Pulmonary artery endothelial cell (primary cell): Measurements from ENCODE around the gene YJU2. TPM values are rescaled to one million over a fixed set of nuclear protein-coding genes. Genes with fewer than 3 reads are reported as not detected.
"Not testable (repeated sequence)": the region's sequence is repeated elsewhere in the genome, so short reads cannot be mapped to it uniquely, and the experiment has no call there.

Experiments
- DNase-seq: peaks from one replicate; pipeline ENCODE4 v3.0.0-alpha.2; 2011; ENCODE audit warnings: low read depth, low spot score
- total RNA-seq: library from RNA; depleted of rRNA; stranded (reverse); fragments of >200 nt; gene quantifications from 2 replicates; pipeline ENCODE4 v1.2.3, GENCODE V29; 2014

YJU2 gene
- total RNA-seq, 1 donor from 2014 or later, result 20.8 TPM

GRCh38 chr19:4267901-4268815 is 21.3 kb downstream of the YJU2 start:
- no peak for DNase-seq

GRCh38 chr19:4268816-4269430 is 22.0 kb downstream of the YJU2 start:
- no peak for DNase-seq

- no peak for DNase-seq
Measured at GRCh38 chr19:4272894-4273293, 26.0 kb downstream of the YJU2 start.

- DNase-seq, result not testable (repeated sequence)
Measured at GRCh38 chr19:4274321-4274686, 27.4 kb downstream of the YJU2 start.

- no peak for DNase-seq
Measured at GRCh38 chr19:4277191-4277696, 30.4 kb downstream of the YJU2 start.

GRCh38 chr19:4278010-4278409 is 31.1 kb downstream of the YJU2 start:
- no peak for DNase-seq

GRCh38 chr19:4278419-4279266 is 31.8 kb downstream of the YJU2 start, which contains the start of gene SHD:
Gene SHD, plus strand, starts transcription at chr19:4279266. Its CDS starts 798 bp downstream, at chr19:4280064.
- no peak for DNase-seq

GRCh38 chr19:4279267-4279529 is 32.3 kb downstream of the YJU2 start:
- DNase-seq, result no peak

GRCh38 chr19:4279530-4280422 is 32.9 kb downstream of the YJU2 start:
- DNase-seq, result no peak

- no peak for DNase-seq
Measured at GRCh38 chr19:4284176-4284958, 37.5 kb downstream of the YJU2 start.

- DNase-seq, result no peak
Measured at GRCh38 chr19:4284974-4285373, 38.1 kb downstream of the YJU2 start.

- not testable (repeated sequence) for DNase-seq
Measured at GRCh38 chr19:4286141-4286540, 39.3 kb downstream of the YJU2 start.

- DNase-seq, result no peak
Measured at GRCh38 chr19:4288091-4288777, 41.4 kb downstream of the YJU2 start.

- no peak for DNase-seq
Measured at GRCh38 chr19:4291184-4291732, 44.4 kb downstream of the YJU2 start.

- DNase-seq, result no peak
Measured at GRCh38 chr19:4292515-4292914, 45.6 kb downstream of the YJU2 start.

GRCh38 chr19:4294389-4294788 is 47.5 kb downstream of the YJU2 start:
- no peak for DNase-seq

- no peak for DNase-seq
Measured at GRCh38 chr19:4295972-4296771, 49.3 kb downstream of the YJU2 start.
